Globus pallidus (tissue), 1 donor: ENCODE data around the gene PPT2.
A peak's percentile ranks its signal among the peaks of the same experiment; 100 is the strongest.
"Not testable (repeated sequence)": the region's sequence is repeated elsewhere in the genome, so short reads cannot be mapped to it uniquely, and the experiment has no call there.

ENCODE experiments used
- DNase-seq: peaks from one replicate; pipeline ENCODE4 v3.0.0-alpha.2; 2015; ENCODE audit warnings: low spot score

The PPT2 gene

GRCh38 chr6:32189742-32190053, 35.8 kb downstream of the PPT2 start:
- DNase-seq, result no peak

- peak; percentile 95 for DNase-seq
Observed at GRCh38 chr6:32190054-32190851, 36.3 kb downstream of the PPT2 start, which contains the start of gene PBX2. Gene PBX2 (minus strand): TSS chr6:32190202. CDS start chr6:32189915, 287 bp downstream.

GRCh38 chr6:32190911-32191677, 37.2 kb downstream of the PPT2 start:
- no peak for DNase-seq

GRCh38 chr6:32191696-32192607, 38.0 kb downstream of the PPT2 start:
- DNase-seq, result no peak

- DNase-seq, result no peak
Observed at GRCh38 chr6:32192608-32193039, 38.7 kb downstream of the PPT2 start, which contains the start of gene GPSM3. Gene GPSM3 (minus strand): TSS chr6:32192643. CDS start chr6:32192513, 130 bp downstream.

GRCh38 chr6:32193096-32193495, 39.2 kb downstream of the PPT2 start:
- not testable (repeated sequence) for DNase-seq

GRCh38 chr6:32194388-32194787, 40.4 kb downstream of the PPT2 start:
- no peak for DNase-seq

- peak; percentile 76 for DNase-seq
Observed at GRCh38 chr6:32194825-32195651, 41.1 kb downstream of the PPT2 start.

GRCh38 chr6:32195652-32195901, 41.6 kb downstream of the PPT2 start:
- DNase-seq, result peak; percentile 100

GRCh38 chr6:32195902-32196681, 42.2 kb downstream of the PPT2 start:
- DNase-seq, result peak; percentile 97

- peak; percentile 51 for DNase-seq
Observed at GRCh38 chr6:32196682-32197616, 43.0 kb downstream of the PPT2 start.

- DNase-seq, result no peak
Observed at GRCh38 chr6:32198345-32198696, 44.4 kb downstream of the PPT2 start.

- no peak for DNase-seq
Observed at GRCh38 chr6:32198866-32199265, 44.9 kb downstream of the PPT2 start.

GRCh38 chr6:32200711-32201475, 47.0 kb downstream of the PPT2 start:
- DNase-seq, result no peak

GRCh38 chr6:32202186-32202585, 48.2 kb downstream of the PPT2 start:
- no peak for DNase-seq

- DNase-seq, result no peak
Observed at GRCh38 chr6:32203426-32204267, 49.7 kb downstream of the PPT2 start.

GRCh38 chr6:32204268-32204715, 50.4 kb downstream of the PPT2 start:
- no peak for DNase-seq

GRCh38 chr6:32208996-32209395, 55.1 kb downstream of the PPT2 start:
- no peak for DNase-seq
